Lower lobe of right lung (tissue), 2 donors: Measurements from ENCODE around the gene SGK2. TPM values are rescaled to one million over a fixed set of nuclear protein-coding genes. Genes with fewer than 3 reads are reported as not detected.

Experiments used
- ATAC-seq, 2 donors: fragments of 200-7000 bp; cut with Tn5 transposase; one replicate each; pipeline ENCODE4 v1.9.1; 2020 to 2022; ENCODE audit warnings: mild to moderate bottlenecking in 2 of 2, moderate library complexity in 2 of 2
- DNase-seq: peaks from one replicate; pipeline ENCODE4 v3.0.0-alpha.2; 2020
- H3K27ac ChIP-seq: fragments of 200-600 bp; one replicate; pipeline ENCODE4 v1.8.0; 2022
- H3K27me3 ChIP-seq: fragments of 200-600 bp; one replicate; pipeline ENCODE4 v1.8.0; 2022; ENCODE audit warnings: low read depth
- H3K36me3 ChIP-seq: fragments of 200-600 bp; one replicate; pipeline ENCODE4 v1.8.0; 2022; ENCODE audit warnings: mild to moderate bottlenecking
- H3K4me1 ChIP-seq: fragments of 200-600 bp; one replicate; pipeline ENCODE4 v1.8.0; 2022
- H3K4me3 ChIP-seq: fragments of 200-600 bp; one replicate; pipeline ENCODE4 v1.8.0; 2022; ENCODE audit warnings: mild to moderate bottlenecking
- H3K9me3 ChIP-seq: fragments of 200-600 bp; one replicate; pipeline ENCODE4 v1.8.0; 2022
- intact Hi-C: fragments of 100-400 bp; cut with DNase I; formaldehyde crosslinking; loops from one replicate; pipeline ENCODE4 v1.11.0; 2022
- long read RNA-seq: library from polyadenylated mRNA; unstranded; transcript quantifications from one replicate; pipeline ENCODE4 v2.0.0, GENCODE V29; 2021
- total RNA-seq: library from RNA; stranded (reverse); fragmentation: NEBNext Ultra II Directional; extraction: Animal tissue kit (Norgen Biotek cat#: 25700); gene quantifications from one replicate; pipeline ENCODE4 v1.2.1, GENCODE V29; 2021
- TF ChIP-seq, protein P1 (sequence below): fragments of 200-600 bp; IDR thresholded peaks from one replicate; pipeline ENCODE4 v1.8.0; 2022; ENCODE audit warnings: antibody characterized with exemption, mild to moderate bottlenecking
- donor health status: DM: no; HTN: yes; CAD: no; lungs with severe emphysema.

The SGK2 gene
- 1.2 TPM for total RNA-seq
- long read RNA-seq = 0 reads

DNA sequence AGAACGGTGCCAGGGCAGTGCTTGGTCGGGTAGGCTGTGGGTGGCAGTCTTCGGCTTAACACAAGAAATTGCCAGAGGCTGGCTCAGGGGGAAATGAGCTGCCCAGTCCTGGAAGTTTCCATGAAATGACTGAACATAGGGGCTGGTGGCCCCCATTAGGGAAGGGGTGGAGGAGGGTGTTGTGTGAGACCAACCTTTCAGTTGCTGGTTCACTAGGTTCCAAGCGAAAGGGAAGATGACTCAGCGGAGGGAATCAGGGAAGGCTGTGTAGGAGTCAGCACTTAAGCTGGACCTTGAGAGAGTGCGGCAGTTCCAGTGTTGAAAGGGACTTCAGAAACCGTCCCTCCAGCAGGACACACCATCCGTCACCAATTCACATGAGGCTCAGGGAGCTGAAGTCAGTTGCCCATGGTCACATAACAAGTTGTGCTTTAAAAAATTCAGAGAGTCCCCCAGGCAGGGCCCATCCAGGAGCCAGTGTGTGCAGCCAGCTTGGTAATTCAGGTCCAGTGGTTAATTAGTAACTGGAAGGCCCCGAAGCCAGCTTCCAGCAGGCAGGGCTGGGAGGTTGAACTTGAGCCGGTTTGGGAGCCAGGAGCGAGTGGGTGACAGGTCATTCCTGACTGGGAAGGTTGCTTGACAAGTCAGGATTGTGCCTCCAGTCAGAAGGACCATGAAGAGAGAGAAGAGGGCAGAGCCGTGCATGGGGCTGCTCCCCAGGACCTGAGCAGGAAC, at the start of gene SGK2:
Gene SGK2 (plus strand): TSS at position 616 of the 735 bp plus-strand sequence. CDS start 7,469 bp downstream, outside the sequence.
- Histone ChIP-seq H3K27me3 (no peaks in the 10 kb centered on the region), H3K4me1 (peaks cover 4% of the 10 kb centered on the region), H3K4me3 (no peak within 1 kb of the TSS), H3K9me3 (no peaks in the 10 kb centered on the region), H3K27ac (no peak within 1 kb of the TSS), H3K36me3 (no peaks in the 10 kb centered on the region)
- ATAC-seq = peak; percentile 69 to 76
- TF ChIP-seq, protein P1, sequence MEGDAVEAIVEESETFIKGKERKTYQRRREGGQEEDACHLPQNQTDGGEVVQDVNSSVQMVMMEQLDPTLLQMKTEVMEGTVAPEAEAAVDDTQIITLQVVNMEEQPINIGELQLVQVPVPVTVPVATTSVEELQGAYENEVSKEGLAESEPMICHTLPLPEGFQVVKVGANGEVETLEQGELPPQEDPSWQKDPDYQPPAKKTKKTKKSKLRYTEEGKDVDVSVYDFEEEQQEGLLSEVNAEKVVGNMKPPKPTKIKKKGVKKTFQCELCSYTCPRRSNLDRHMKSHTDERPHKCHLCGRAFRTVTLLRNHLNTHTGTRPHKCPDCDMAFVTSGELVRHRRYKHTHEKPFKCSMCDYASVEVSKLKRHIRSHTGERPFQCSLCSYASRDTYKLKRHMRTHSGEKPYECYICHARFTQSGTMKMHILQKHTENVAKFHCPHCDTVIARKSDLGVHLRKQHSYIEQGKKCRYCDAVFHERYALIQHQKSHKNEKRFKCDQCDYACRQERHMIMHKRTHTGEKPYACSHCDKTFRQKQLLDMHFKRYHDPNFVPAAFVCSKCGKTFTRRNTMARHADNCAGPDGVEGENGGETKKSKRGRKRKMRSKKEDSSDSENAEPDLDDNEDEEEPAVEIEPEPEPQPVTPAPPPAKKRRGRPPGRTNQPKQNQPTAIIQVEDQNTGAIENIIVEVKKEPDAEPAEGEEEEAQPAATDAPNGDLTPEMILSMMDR = no peak
- DNase-seq = no peak
- intact Hi-C loops = no loop called here

DNA sequence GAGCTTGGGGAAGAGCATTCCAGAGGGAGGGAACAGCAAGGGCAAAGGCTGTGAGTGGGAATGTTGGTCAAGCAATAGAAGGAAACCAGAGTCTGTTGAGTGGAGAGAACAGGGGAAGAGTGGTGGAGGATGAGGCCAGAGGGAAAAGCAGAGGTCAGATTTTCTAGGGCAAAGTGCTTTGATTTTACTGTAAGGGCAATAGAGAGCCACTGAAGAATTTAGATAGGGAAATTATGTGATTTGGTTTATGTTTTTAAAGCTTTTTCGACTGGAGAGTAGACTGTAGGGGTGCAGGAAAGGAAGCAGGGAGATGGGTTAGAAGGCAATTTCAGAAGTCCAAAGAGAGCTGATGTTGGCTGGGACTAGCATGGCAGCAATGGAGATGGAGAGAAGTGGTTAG, 46.9 kb upstream of the SGK2 start:
- ATAC-seq = no peak
- H3K27me3 ChIP-seq = peaks cover 21% of the 10 kb centered on the region

DNA sequence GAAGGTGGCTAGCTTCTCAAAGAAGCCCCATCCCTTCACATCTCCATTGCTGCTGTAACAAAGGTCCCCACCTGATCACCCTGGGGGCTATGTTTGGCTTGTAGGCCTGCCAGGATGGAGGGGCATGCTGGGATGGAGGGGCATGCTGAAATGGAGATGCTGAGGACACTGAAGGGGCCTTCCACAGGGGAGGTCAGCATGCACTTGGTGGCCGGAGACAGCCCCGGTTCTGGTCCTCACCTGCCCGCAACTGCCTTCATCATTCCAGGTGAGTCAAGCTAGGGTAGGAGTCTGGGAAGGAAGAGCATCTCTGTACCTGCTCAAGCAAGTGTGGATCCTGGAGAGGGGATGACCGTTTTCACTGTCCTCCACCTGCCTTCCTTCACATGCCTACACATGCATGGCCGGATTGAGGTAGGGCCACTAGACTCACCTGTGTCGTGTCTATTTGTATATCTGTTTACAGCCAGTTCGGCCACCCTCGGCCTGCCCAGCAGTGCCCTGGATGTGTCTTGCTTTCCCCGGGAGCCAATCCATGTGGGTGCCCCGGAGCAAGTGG, 45.4 kb upstream of the SGK2 start:
- DNase-seq = no peak
- H3K27ac ChIP-seq = peak overlapping the region; percentile 46
- H3K36me3 ChIP-seq = peaks cover 3% of the 10 kb centered on the region
- peak overlapping the region; percentile 70 for H3K4me3 ChIP-seq
- H3K27me3 ChIP-seq = peaks cover 9% of the 10 kb centered on the region
- intact Hi-C loops = no loop called here
- H3K4me1 ChIP-seq = peaks cover 13% of the 10 kb centered on the region
- ATAC-seq = peak in 1 of 2 donors; percentile 4
- TF ChIP-seq, protein P1 = no peak
- H3K9me3 ChIP-seq = no peaks in the 10 kb centered on the region

More for the DNA sequence above, 46.9 kb upstream of the SGK2 start:
- H3K9me3 ChIP-seq = no peaks in the 10 kb centered on the region
- TF ChIP-seq, protein P1 = no peak
- H3K27ac ChIP-seq = no peak overlapping the region
- no peak overlapping the region for H3K4me3 ChIP-seq
- H3K36me3 ChIP-seq = no peaks in the 10 kb centered on the region
- no peak for DNase-seq
- intact Hi-C loops = no loop called here
- H3K4me1 ChIP-seq = peaks cover 13% of the 10 kb centered on the region

DNA sequence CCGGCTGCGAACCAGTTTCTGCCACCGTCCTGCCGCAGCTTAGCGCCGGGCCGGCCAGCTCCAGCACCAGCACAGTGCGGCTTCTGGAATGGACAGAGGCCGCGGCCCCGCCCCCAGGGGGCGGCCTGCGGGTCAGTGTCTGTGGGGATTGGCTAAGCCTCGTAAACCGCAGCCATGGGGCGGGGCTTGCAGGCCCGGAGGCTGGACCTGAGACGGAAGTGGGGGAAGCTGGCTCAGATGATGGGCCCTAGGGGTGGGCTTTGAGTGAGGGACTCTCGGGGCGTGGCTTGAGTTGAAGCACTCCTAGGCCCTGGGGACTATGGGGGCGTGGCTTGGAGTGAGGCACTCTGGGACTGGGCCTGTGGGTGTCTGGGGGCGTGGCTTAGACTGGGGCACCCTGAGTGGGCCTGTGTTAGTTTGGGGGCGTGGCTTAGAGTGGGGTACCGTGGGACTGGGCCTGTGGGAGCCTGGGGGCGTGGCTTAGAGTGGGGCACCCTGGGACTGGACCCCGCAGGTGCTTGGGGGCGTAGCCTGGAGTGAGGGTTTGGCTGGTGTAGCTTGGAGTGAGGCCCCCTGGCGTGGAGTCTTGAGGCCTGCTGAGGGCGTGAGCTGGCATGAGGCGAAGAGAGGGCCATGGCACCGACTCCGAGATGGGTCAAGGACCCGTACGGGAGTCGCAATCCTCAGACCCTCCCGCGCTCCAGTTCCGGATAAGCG, 44.7 kb upstream of the SGK2 start:
- Histone ChIP-seq H3K9me3 (no peaks in the 10 kb centered on the region), H3K27ac (peak overlapping the region; percentile 53), H3K27me3 (peaks cover 5% of the 10 kb centered on the region), H3K4me3 (peak overlapping the region; percentile 70), H3K36me3 (peaks cover 3% of the 10 kb centered on the region), H3K4me1 (peaks cover 13% of the 10 kb centered on the region)
- intact Hi-C loops = no loop called here
- ATAC-seq = peak; percentile 95 to 97
- TF ChIP-seq, protein P1 = peak; percentile 19
- DNase-seq = peak; percentile 99

DNA sequence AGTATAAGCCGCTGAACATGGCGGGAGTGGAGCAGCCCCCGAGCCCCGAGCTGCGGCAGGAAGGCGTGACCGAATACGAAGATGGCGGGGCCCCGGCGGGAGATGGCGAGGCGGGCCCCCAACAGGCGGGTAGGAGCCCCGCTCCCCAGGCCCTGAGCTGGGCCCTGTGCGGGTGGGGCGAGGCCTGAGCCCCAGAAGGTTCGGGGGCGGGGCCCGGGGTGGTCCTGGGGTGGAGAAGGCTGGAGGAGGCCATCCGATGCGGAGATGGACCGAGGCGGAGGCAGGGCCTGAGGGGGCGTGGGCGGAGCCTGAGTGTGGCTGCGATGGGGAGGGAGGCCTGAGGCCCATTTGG, 44.2 kb upstream of the SGK2 start:
- Histone ChIP-seq H3K9me3 (no peaks in the 10 kb centered on the region), H3K36me3 (peaks cover 3% of the 10 kb centered on the region), H3K4me1 (peaks cover 13% of the 10 kb centered on the region), H3K27ac (peak overlapping the region; percentile 53), H3K27me3 (peaks cover 5% of the 10 kb centered on the region), H3K4me3 (peak overlapping the region; percentile 70)
- DNase-seq (peak; percentile 55), ATAC-seq (peak; percentile 3 to 23)
- TF ChIP-seq, protein P1 = no peak
- intact Hi-C loops = no loop called here
